GM23338 (cell line): Measurements from ENCODE around the gene ZDHHC1. TPM values are rescaled to one million over a fixed set of nuclear protein-coding genes. Genes with fewer than 3 reads are reported as not detected.

Experiments used
- ATAC-seq: fragments of 200-7000 bp; cut with Tn5 transposase; 3 replicates; pipeline ENCODE4 v1.9.1; 2020
- DNase-seq: peaks from one replicate; pipeline ENCODE4 v3.0.0-alpha.2; 2015; ENCODE audit warnings: low spot score
- H2AFZ ChIP-seq: fragments of 200-600 bp; sonication (generic); 2 replicates; pipeline ENCODE4 v1.8.0; 2016; ENCODE audit warnings: antibody characterized with exemption, mild to moderate bottlenecking, moderate library complexity
- H3F3A ChIP-seq: fragments of 200-600 bp; sonication (generic); replicated peaks from 2 replicates; pipeline ENCODE4 v1.8.0; 2017; ENCODE audit warnings: antibody characterized with exemption, mixed run types, low read depth
- H3K27ac ChIP-seq: fragments of 200-600 bp; sonication (generic); 2 replicates; pipeline ENCODE4 v1.6.1; 2016; ENCODE audit warnings: low read depth
- H3K27me3 ChIP-seq: fragments of 200-600 bp; sonication (generic); 2 replicates; pipeline ENCODE4 v1.8.0; 2016; ENCODE audit warnings: mild to moderate bottlenecking, mixed run types, moderate library complexity; ENCODE audit not compliant: insufficient read depth
- H3K36me3 ChIP-seq: fragments of 200-600 bp; sonication (generic); 2 replicates; pipeline ENCODE4 v1.8.0; 2016; ENCODE audit warnings: mild to moderate bottlenecking; ENCODE audit not compliant: insufficient read depth
- H3K4me1 ChIP-seq: fragments of 200-600 bp; sonication (generic); 2 replicates; pipeline ENCODE4 v1.8.0; 2016; ENCODE audit warnings: mild to moderate bottlenecking, moderate library complexity; ENCODE audit not compliant: insufficient read depth
- H3K4me2 ChIP-seq: fragments of 200-600 bp; sonication (generic); 2 replicates; pipeline ENCODE4 v1.7.1; 2017; ENCODE audit warnings: mixed run types
- H3K4me3 ChIP-seq: fragments of 200-600 bp; sonication (generic); 2 replicates; pipeline ENCODE4 v1.6.1; 2016; ENCODE audit warnings: mixed run types
- H3K79me2 ChIP-seq: fragments of 200-600 bp; sonication (generic); replicated peaks from 2 replicates; pipeline ENCODE4 v1.8.0; 2017; ENCODE audit warnings: mild to moderate bottlenecking; ENCODE audit not compliant: insufficient read depth
- H3K9me2 ChIP-seq: fragments of 200-600 bp; sonication (generic); 2 replicates; pipeline ENCODE4 v1.8.0; 2017; ENCODE audit not compliant: insufficient read depth
- H4K20me1 ChIP-seq: fragments of 200-600 bp; sonication (generic); replicated peaks from 2 replicates; pipeline ENCODE4 v1.8.0; 2017; ENCODE audit warnings: mild to moderate bottlenecking; ENCODE audit not compliant: insufficient read depth
- H3K27ac Mint-ChIP-seq: 2 replicates; pipeline ENCODE4 v1.8.0; 2020; ENCODE audit warnings: inconsistent platforms, mild to moderate bottlenecking, moderate library complexity, mixed read lengths
- H3K27me3 Mint-ChIP-seq: 3 replicates; pipeline ENCODE4 v1.8.0; 2022; ENCODE audit warnings: low read depth, mild to moderate bottlenecking, moderate library complexity, mixed read lengths, inconsistent platforms; ENCODE audit not compliant: insufficient read depth, poor library complexity
- H3K36me3 Mint-ChIP-seq: 3 replicates; pipeline ENCODE4 v1.8.0; 2021; ENCODE audit warnings: low read depth, mild to moderate bottlenecking, inconsistent platforms, moderate library complexity, mixed read lengths
- H3K4me1 Mint-ChIP-seq: 3 replicates; pipeline ENCODE4 v1.8.0; 2020; ENCODE audit warnings: mild to moderate bottlenecking, inconsistent platforms, mixed read lengths
- H3K4me3 Mint-ChIP-seq: 3 replicates; pipeline ENCODE4 v1.8.0; 2021; ENCODE audit warnings: moderate library complexity, mild to moderate bottlenecking, inconsistent platforms, mixed read lengths
- H3K9me3 Mint-ChIP-seq: 3 replicates; pipeline ENCODE4 v1.8.0; 2020; ENCODE audit warnings: moderate library complexity, mild to moderate bottlenecking, inconsistent platforms, mixed read lengths
- CREB1 ChIP-seq: fragments of 250-450 bp; sonication (Bioruptor Pico); IDR thresholded peaks from 2 replicates; pipeline ENCODE4 v1.5.0; 2020; ENCODE audit warnings: low read depth, mild to moderate bottlenecking, moderate library complexity
- EZH2 ChIP-seq: fragments of 200-600 bp; sonication (generic); IDR thresholded peaks from one replicate; pipeline ENCODE4 v1.8.0; 2017; ENCODE audit warnings: antibody characterized with exemption, mild to moderate bottlenecking, low read depth; ENCODE audit not compliant: unreplicated experiment
- EZH2phosphoT487 ChIP-seq: fragments of 200-600 bp; sonication (generic); IDR thresholded peaks from one replicate; pipeline ENCODE4 v1.8.1; 2018; ENCODE audit warnings: antibody characterized with exemption; ENCODE audit not compliant: unreplicated experiment
- NANOG ChIP-seq: IDR thresholded peaks from 2 replicates; pipeline ENCODE4 v1.6.1; 2016; ENCODE audit warnings: antibody characterized with exemption, borderline replicate concordance
- POLR2AphosphoS5 ChIP-seq: IDR thresholded peaks from 2 replicates; pipeline ENCODE4 v1.6.1; 2016; ENCODE audit warnings: antibody characterized with exemption, low read depth
- STAT1 ChIP-seq: IDR thresholded peaks from one replicate; pipeline ENCODE4 v1.6.1; 2016; ENCODE audit warnings: antibody characterized with exemption; ENCODE audit not compliant: unreplicated experiment
- ZNF114 ChIP-seq: fragments of 250-450 bp; sonication (Bioruptor Pico); IDR thresholded peaks from 2 replicates; pipeline ENCODE4 v1.5.0; 2020; ENCODE audit warnings: mild to moderate bottlenecking, moderate library complexity
- ZNF331 ChIP-seq: fragments of 250-450 bp; sonication (Bioruptor Pico); IDR thresholded peaks from 2 replicates; pipeline ENCODE4 v1.5.0; 2020; ENCODE audit warnings: low read depth, mild to moderate bottlenecking, moderate library complexity
- polyA plus RNA-seq: library from polyadenylated mRNA; unstranded; fragments of >200 nt; fragmentation: Nextera tagmentation; extraction: Ambion mirVana; gene quantifications from 2 replicates; pipeline ENCODE4 v1.2.1, GENCODE V29; 2016
- total RNA-seq: library from RNA; depleted of rRNA; stranded (reverse); fragments of >200 nt; shearing (Covaris generic); gene quantifications from 2 replicates; pipeline ENCODE4 v1.2.3, GENCODE V29; 2014
- TF ChIP-seq, protein P1 (sequence below), 2 experiments: fragments of 200-600 bp in 1 of 2; sonication (generic) in 1 of 2; conservative IDR thresholded peaks; 2 replicates each; pipeline versions ENCODE4 v1.5.1 to v1.6.1; 2016 to 2017; ENCODE audit warnings: antibody characterized with exemption in 2 of 2, low read depth in 2 of 2, mild to moderate bottlenecking in 2 of 2, moderate library complexity in 1 of 2
- TF ChIP-seq, protein P2 (sequence below): IDR thresholded peaks from 2 replicates; pipeline ENCODE4 v1.6.1; 2016; ENCODE audit warnings: antibody characterized with exemption
- TF ChIP-seq, protein P3 (sequence below): IDR thresholded peaks from one replicate; pipeline ENCODE4 v1.6.1; 2018; ENCODE audit warnings: antibody characterized with exemption; ENCODE audit not compliant: unreplicated experiment

The ZDHHC1 gene
- total and polyA plus RNA-seq, 2 experiments from 2014 or later, result 1.4 to 2.7 TPM

DNA sequence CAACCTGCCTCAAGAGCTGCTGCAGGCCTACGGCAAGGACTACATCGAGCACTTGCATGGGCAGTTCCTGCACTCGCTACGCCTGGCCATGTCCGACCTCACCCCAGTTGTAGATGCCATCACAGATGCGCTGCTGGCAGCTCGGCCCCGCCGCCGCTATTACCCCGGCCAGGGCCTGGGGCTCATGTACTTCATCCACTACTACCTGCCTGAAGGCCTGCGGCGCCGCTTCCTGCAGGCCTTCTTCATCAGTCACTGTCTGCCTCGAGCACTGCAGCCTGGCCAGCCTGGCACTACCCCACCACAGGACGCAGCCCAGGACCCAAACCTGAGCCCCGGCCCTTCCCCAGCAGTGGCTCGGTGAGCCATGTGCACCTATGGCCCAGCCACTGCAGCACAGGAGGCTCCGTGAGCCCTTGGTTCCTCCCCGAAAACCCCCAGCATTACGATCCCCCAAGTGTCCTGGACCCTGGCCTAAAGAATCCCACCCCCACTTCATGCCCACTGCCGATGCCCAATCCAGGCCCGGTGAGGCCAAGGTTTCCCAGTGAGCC is 20.4 kb upstream of the ZDHHC1 start:
- Mint-ChIP-seq H3K9me3 (peaks cover 3% of the 10 kb centered on the region; the same call in 1 of the 3 replicates), H3K36me3 (peaks cover 19% of the 10 kb centered on the region), H3K27ac (no peak overlapping the region), H3K4me3 (no peak overlapping the region), H3K4me1 (peaks cover 21% of the 10 kb centered on the region), H3K27me3 (peaks cover 21% of the 10 kb centered on the region)
- peaks cover 3% of the 10 kb centered on the region; the same call in 1 of the 2 replicates for H3K36me3 ChIP-seq
- ATAC-seq, result no peak
- peaks cover 9% of the 10 kb centered on the region; the same call in 1 of the 2 replicates for H3K4me1 ChIP-seq
- no peak for DNase-seq
- TF ChIP-seq, protein P1, sequence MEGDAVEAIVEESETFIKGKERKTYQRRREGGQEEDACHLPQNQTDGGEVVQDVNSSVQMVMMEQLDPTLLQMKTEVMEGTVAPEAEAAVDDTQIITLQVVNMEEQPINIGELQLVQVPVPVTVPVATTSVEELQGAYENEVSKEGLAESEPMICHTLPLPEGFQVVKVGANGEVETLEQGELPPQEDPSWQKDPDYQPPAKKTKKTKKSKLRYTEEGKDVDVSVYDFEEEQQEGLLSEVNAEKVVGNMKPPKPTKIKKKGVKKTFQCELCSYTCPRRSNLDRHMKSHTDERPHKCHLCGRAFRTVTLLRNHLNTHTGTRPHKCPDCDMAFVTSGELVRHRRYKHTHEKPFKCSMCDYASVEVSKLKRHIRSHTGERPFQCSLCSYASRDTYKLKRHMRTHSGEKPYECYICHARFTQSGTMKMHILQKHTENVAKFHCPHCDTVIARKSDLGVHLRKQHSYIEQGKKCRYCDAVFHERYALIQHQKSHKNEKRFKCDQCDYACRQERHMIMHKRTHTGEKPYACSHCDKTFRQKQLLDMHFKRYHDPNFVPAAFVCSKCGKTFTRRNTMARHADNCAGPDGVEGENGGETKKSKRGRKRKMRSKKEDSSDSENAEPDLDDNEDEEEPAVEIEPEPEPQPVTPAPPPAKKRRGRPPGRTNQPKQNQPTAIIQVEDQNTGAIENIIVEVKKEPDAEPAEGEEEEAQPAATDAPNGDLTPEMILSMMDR (conservative IDR thresholded peaks at IDR 0.05; ENCODE audit: low read depth in 2 of 2), result no peak
- TF ChIP-seq POLR2AphosphoS5 (no peak), ZNF331 (CRISPR knock-in tag) (no peak), CREB1 (no peak), ZNF114 (CRISPR knock-in tag) (no peak)
- TF ChIP-seq, protein P2, sequence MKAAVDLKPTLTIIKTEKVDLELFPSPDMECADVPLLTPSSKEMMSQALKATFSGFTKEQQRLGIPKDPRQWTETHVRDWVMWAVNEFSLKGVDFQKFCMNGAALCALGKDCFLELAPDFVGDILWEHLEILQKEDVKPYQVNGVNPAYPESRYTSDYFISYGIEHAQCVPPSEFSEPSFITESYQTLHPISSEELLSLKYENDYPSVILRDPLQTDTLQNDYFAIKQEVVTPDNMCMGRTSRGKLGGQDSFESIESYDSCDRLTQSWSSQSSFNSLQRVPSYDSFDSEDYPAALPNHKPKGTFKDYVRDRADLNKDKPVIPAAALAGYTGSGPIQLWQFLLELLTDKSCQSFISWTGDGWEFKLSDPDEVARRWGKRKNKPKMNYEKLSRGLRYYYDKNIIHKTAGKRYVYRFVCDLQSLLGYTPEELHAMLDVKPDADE, result no peak
- TF ChIP-seq, protein P3, sequence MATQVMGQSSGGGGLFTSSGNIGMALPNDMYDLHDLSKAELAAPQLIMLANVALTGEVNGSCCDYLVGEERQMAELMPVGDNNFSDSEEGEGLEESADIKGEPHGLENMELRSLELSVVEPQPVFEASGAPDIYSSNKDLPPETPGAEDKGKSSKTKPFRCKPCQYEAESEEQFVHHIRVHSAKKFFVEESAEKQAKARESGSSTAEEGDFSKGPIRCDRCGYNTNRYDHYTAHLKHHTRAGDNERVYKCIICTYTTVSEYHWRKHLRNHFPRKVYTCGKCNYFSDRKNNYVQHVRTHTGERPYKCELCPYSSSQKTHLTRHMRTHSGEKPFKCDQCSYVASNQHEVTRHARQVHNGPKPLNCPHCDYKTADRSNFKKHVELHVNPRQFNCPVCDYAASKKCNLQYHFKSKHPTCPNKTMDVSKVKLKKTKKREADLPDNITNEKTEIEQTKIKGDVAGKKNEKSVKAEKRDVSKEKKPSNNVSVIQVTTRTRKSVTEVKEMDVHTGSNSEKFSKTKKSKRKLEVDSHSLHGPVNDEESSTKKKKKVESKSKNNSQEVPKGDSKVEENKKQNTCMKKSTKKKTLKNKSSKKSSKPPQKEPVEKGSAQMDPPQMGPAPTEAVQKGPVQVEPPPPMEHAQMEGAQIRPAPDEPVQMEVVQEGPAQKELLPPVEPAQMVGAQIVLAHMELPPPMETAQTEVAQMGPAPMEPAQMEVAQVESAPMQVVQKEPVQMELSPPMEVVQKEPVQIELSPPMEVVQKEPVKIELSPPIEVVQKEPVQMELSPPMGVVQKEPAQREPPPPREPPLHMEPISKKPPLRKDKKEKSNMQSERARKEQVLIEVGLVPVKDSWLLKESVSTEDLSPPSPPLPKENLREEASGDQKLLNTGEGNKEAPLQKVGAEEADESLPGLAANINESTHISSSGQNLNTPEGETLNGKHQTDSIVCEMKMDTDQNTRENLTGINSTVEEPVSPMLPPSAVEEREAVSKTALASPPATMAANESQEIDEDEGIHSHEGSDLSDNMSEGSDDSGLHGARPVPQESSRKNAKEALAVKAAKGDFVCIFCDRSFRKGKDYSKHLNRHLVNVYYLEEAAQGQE, result no peak
- H3K4me3 ChIP-seq, result no peak overlapping the region
- H3K27me3 ChIP-seq, result no peaks in the 10 kb centered on the region
- no peaks in the 10 kb centered on the region for H3F3A ChIP-seq
- no peak overlapping the region for H3K4me2 ChIP-seq
- H4K20me1 ChIP-seq, result no peaks in the 10 kb centered on the region
- H3K27ac ChIP-seq, result no peak overlapping the region
- H3K79me2 ChIP-seq, result no peaks in the 10 kb centered on the region
- no peaks in the 10 kb centered on the region for H3K9me2 ChIP-seq
- H2AFZ ChIP-seq, result no peak overlapping the region

DNA sequence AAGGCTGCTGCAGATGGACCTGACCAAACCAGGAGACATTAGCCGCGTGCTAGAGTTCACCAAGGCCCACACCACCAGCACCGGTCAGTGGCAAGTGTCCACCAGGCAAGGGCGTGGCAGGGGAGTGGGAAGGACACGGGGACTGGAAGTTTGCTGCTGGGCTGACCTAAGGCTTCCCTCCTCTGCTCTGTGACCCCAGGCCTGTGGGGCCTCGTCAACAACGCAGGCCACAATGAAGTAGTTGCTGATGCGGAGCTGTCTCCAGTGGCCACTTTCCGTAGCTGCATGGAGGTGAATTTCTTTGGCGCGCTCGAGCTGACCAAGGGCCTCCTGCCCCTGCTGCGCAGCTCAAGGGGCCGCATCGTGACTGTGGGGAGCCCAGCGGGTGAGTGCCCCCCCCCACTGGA is 19.5 kb upstream of the ZDHHC1 start:
- peaks cover 3% of the 10 kb centered on the region; the same call in 1 of the 3 replicates for H3K9me3 Mint-ChIP-seq
- peaks cover 3% of the 10 kb centered on the region; the same call in 1 of the 2 replicates for H3K36me3 ChIP-seq
- H3K79me2 ChIP-seq, result no peaks in the 10 kb centered on the region
- TF ChIP-seq EZH2phosphoT487, result no peak
- TF ChIP-seq CREB1, result no peak
- no peak for TF ChIP-seq EZH2
- no peak for TF ChIP-seq NANOG
- no peak for TF ChIP-seq ZNF331 (CRISPR knock-in tag)
- TF ChIP-seq, protein P1 (conservative IDR thresholded peaks at IDR 0.05; ENCODE audit: low read depth in 2 of 2), result no peak
- no peak for TF ChIP-seq STAT1

More for the DNA sequence above, 19.5 kb upstream of the ZDHHC1 start:
- Histone ChIP-seq H3K9me2 (no peaks in the 10 kb centered on the region), H3K4me3 (no peak overlapping the region), H2AFZ (no peak overlapping the region), H4K20me1 (no peaks in the 10 kb centered on the region), H3K27me3 (no peaks in the 10 kb centered on the region), H3K4me2 (no peak overlapping the region), H3K27ac (no peak overlapping the region), H3F3A (no peaks in the 10 kb centered on the region), H3K4me1 (peaks cover 9% of the 10 kb centered on the region; the same call in 1 of the 2 replicates)
- ATAC-seq (peak; percentile 5; the same call in 1 of the 3 replicates), DNase-seq (no peak)
- peaks cover 19% of the 10 kb centered on the region for H3K36me3 Mint-ChIP-seq
- no peak overlapping the region for H3K27ac Mint-ChIP-seq
- peaks cover 20% of the 10 kb centered on the region for H3K4me1 Mint-ChIP-seq
- H3K4me3 Mint-ChIP-seq, result no peak overlapping the region
- peaks cover 25% of the 10 kb centered on the region for H3K27me3 Mint-ChIP-seq
